ENCODE data around the gene FRS3. TPM values are rescaled to one million over a fixed set of nuclear protein-coding genes. Genes with fewer than 3 reads are reported as not detected.
A peak's percentile ranks its signal among the peaks of the same experiment; 100 is the strongest.

The FRS3 gene
- total and polyA plus RNA-seq, 9 of the 15 experiments (the other 6 are each of a cell fraction or from before 2014, with no cell fraction given): 0.03 to 3.7 (median 1.6) TPM

GRCh38 chr6:41768545-41769308 lies 11.0 kb downstream of the FRS3 start (continued):
- TF ChIP-seq GTF3C2 (IDR thresholded peaks at IDR 0.05; ENCODE audit: borderline replicate concordance, extremely low read depth, insufficient read length) (no peak), ZBTB33 (CRISPR knock-in tag; IDR thresholded peaks at IDR 0.05) (peak; percentile 94), ZNF511 (CRISPR knock-in tag; IDR thresholded peaks at IDR 0.05) (peak; percentile 40; the same call in 1 of the 2 replicates), NEUROD1 (IDR thresholded peaks at IDR 0.05; ENCODE audit: borderline replicate concordance, low read depth, low read length, partially characterized antibody) (peak; percentile 28), ZNF584 (CRISPR knock-in tag; IDR thresholded peaks at IDR 0.05; ENCODE audit: low read depth) (0 out of 2 replicates have a peak, but pooled peaks have one; percentile 46), JUND (IDR thresholded peaks at IDR 0.05; ENCODE audit: borderline replicate concordance, low read depth, low read length) (no peak), JUND (tag; IDR thresholded peaks at IDR 0.05; ENCODE audit: borderline replicate concordance, low read depth, low read length) (peak; percentile 40; the same call in 1 of the 3 replicates), PHTF2 (CRISPR knock-in tag; IDR thresholded peaks at IDR 0.05) (no peak), HDAC1 (IDR thresholded peaks at IDR 0.05) (0 out of 4 replicates have a peak, but pooled peaks of 1 of the 2 experiments have one; percentile 24), PKNOX1 (IDR thresholded peaks at IDR 0.05) (peak; percentile 52; the same call in 1 of the 2 replicates), MAZ (CRISPR knock-in tag; conservative IDR thresholded peaks at IDR 0.05 in 1 of 2, IDR thresholded peaks at IDR 0.05 in 1 of 2) (peak; percentile 41 to 72; a peak in 3 of 4 replicates), JUN (IDR thresholded peaks at IDR 0.05; ENCODE audit: borderline replicate concordance, low read depth, low read length) (0 out of 2 replicates have a peak, but pooled peaks have one; percentile 33), JUN (CRISPR knock-in tag; IDR thresholded peaks at IDR 0.05; ENCODE audit: borderline replicate concordance) (no peak), CBX5 (IDR thresholded peaks at IDR 0.05; ENCODE audit: borderline replicate concordance, low read depth) (no peak), VEZF1 (CRISPR knock-in tag; IDR thresholded peaks at IDR 0.05) (peak; percentile 73), MAFG (tag; conservative IDR thresholded peaks at IDR 0.05) (peak; percentile 45), MED1 (CRISPR knock-in tag; IDR thresholded peaks at IDR 0.05; ENCODE audit: borderline replicate concordance) (no peak)

Measured in K562 (cell line).